GM19438 (cell line): Measurements from ENCODE around the gene LRRC2.
"Not testable (repeated sequence)": the region's sequence is repeated elsewhere in the genome, so short reads cannot be mapped to it uniquely, and the experiment has no call there.

ENCODE experiments used
- ATAC-seq: cut with Tn5 transposase; IDR thresholded peaks from one replicate; pipeline ENCODE4 v1.9.1; 2021; ENCODE audit warnings: low read depth; ENCODE audit not compliant: unreplicated experiment

The LRRC2 gene

DNA sequence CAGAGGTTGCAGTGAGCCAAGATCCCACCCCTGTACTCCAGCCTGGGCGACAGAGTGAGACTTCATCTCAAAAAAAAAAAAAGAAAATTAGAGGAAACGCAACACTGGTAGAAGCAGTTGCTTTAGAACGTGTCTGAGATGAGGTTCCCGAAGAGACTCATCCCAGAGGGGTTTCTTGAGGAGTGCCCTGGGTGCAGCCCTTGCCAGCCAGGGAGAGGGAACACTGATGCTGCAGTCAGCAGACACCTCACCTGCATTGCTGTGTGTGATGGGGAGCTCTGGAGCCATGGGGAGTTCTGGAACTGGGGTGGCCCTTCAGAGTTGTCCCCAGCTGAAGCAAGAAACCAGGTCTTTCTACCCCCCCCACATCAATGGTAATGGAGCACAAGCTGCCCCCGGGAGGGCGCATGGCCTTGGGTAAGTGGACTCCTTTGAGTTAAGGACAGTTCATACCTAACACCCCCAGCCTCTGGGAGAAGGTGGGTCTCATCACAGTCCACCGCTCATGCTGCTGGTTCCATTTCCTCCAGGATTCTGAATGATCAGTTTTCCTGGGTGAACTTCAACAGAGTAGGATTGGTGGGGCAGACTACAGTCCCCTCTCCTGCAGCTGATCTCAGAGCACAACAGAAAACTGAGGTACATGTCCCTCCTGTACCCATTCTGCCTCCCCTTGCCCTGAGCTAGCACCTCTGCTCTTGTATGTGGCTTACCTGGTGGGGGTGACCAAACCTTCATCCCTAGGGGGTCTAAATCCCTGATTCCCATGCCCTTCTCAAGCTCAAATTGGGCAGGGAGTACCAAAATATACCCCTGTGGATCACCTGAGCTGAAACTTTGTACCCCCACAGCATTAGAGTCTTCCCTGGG, 18.7 kb upstream of the LRRC2 start:
- ATAC-seq, result no peak

DNA sequence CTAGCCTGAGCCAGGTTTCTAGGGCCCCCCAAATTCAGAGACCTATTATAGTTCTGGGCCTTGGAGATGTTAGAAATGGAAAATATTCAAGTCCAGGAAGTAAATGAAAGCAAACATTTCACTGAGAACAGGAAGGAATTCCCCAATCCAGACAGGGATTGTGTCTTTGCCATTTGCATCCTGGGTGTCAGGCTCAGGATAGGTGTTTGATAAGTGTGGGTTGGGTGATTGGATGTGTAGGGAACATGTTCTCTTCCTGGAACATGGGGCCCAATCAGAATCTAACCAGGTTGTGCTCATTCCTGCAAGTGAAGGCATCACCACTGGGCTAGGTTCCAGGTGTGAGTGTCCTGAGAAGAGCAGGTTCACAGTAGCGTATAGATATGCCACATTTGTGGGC, 14.6 kb upstream of the LRRC2 start:
- no peak for ATAC-seq

DNA sequence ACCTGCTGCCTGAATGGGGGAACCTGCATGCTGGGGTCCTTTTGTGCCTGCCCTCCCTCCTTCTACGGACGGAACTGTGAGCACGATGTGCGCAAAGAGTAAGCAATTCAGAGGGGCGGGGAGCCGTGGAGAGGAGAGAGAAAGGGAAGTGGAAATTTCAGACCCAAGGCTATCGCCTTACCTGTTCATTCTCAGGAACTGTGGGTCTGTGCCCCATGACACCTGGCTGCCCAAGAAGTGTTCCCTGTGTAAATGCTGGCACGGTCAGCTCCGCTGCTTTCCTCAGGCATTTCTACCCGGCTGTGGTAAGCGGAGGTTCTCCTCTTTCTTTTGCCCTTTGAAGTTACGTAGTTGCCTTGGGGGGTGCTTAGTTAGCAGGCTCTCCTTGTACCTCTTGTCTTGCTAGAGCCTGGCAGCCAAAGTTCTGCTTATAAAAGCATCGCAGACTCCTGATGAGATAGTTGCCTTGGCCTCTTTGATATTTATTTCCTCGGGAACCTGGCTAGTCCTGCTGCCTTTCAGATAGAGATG, 13.7 kb upstream of the LRRC2 start:
- no peak for ATAC-seq

DNA sequence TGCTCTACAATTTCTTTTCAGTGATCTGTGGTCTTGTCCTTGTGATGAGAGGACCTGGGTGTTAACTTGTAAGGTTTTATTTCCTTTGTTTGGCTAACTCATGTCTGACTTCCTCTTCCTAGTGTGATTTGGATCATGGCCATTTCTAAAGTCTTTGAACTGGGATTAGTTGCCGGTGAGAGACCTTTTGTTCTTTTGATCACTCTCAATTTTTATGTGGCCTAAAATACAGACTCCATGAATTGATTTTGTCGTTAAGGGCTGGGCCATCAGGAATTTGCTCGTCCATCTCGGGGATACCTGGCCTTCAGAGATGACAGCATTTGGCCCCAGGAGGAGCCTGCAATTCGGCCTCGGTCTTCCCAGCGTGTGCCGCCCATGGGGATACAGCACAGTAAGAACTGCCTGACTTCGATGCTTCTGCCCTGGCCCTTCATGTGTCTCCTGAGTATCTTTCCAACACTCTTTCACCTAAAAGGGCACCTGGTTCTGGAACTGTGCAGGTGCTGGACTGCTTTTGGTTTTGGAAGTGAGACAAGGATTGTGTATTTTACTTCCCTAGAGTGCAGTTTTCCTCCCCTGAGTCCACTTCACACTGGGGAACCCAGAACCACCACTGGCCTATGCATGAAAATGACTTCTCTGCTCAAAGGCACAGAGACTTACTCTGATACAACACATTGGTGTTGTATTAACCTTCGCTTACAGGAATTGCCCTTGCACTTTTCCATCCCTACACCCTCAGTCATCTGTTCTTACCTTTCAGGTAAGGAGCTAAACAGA, 13.1 kb upstream of the LRRC2 start:
- ATAC-seq, result no peak

DNA sequence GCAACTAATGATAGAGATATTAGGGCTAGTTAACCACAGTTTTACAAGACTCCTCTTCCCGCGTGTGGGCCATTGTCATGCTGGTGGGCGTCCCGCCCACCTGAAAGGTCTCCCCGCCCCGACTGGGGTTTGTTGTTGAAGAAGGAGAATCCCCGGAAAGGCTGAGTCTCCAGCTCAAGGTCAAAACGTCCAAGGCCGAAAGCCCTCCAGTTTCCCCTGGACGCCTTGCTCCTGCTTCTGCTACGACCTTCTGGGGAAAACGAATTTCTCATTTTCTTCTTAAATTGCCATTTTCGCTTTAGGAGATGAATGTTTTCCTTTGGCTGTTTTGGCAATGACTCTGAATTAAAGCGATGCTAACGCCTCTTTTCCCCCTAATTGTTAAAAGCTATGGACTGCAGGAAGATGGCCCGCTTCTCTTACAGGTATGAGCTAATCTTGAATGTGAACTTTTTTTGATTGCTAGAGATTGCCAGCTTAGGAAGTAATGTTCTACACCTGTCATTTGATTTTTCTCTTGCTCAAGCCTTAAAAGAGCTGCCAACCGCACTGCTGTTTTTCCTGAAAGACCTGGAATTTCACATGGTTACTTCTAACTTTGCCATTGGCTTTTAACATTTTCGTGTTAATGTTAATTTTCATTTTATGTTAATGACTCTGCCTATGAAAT, 11.6 kb upstream of the LRRC2 start:
- ATAC-seq, result not testable (repeated sequence)

DNA sequence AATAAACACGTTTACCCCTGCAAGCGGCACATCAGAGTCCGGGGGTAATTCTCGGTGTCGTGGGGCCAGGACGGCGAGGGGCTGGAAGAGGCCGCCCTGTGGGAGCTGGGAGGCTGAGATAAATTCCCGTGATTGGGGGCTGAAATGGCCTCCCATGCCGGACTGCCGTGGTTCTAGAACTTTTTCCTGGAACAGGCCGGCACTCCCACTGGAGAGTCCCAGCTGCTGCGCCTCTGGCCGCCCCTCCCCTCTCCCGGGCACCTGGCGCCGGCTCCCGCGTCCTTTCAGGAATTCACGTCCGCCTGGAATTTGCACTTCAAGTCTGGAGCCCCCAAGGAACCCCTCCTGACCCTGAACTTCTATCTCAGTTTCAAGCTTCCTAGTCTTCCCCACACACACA, 10.8 kb upstream of the LRRC2 start:
- no peak for ATAC-seq

DNA sequence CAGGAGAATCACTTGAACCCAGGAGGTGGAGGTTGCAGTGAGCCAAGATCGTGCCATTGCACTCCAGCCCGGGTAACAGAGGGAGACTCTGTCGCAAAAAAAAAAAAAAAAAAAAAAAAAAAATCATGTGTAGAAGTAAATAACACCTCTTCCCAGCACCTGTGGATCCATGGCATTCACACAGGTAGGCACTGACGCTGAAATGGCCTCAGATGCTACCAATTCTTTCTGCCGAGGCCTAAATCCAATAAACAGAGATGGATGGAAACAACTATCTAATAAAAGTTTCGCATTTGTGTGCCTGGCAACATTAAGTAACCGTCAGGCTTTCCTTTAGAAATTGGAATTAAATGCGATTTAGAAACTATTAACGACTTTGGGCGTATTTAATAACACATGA, 10.3 kb upstream of the LRRC2 start:
- no peak for ATAC-seq

DNA sequence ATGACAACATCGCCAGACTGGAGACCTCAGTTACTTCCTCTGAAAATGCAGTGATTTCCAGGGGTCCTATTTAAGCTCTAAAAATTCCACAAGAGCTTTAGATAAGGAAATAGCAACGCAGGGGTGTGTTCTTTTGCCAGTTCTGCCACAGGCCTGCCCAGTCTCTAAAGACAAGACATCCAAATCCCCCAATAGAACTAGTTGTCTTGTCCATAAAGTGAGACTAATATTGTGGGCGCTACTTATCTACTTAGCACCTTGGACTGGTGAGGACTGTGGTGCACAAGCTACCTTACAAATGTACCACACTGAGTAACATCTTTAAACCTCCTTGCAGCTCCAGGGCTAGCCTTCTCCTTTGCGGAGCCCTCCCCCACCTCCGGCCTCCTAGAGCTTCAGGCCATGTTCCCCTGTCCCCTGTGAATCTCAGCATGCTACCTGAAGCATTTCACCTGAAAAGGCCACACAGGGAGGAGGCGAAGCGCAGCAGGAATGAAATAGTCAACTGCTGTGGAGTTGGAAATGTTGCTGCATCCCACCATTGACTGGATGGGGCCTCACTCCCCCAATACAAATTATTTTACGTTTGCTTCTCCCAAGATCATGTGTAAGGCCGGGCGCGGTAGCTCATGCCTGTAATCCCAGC, 9.6 kb upstream of the LRRC2 start:
- no peak for ATAC-seq

DNA sequence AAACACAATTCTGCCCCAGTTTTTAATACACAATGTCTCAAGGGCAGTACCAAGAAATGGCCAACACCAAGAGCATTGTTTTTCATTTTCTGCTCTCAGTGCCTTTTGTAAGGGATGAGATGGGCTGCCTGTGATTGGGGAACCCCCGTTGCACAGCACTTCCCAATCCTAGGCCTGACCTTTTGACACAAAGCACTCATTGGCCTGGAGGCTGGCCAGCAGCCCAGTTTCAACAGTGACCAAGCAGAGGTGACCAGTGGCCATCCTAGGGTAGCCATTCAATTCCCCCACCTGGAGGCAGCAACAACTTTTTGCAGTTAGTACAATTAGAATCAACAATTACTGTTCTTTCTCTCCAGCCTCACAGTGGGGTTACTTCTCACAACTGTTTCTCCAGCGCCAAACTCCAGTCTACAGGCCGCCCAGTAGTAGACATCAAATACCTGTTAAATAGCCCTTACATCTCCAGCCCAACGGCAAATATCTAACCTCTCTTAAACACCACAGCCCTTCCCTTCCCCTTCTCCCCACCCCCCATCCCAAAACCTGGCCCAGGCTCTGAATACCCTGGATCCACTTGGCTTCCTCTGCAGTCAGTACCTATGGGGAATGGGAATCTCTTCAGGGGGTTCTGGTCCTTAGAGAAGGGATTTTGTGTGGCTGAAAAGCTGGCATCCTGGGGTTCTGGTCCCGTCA, 8.9 kb upstream of the LRRC2 start:
- ATAC-seq, result no peak

DNA sequence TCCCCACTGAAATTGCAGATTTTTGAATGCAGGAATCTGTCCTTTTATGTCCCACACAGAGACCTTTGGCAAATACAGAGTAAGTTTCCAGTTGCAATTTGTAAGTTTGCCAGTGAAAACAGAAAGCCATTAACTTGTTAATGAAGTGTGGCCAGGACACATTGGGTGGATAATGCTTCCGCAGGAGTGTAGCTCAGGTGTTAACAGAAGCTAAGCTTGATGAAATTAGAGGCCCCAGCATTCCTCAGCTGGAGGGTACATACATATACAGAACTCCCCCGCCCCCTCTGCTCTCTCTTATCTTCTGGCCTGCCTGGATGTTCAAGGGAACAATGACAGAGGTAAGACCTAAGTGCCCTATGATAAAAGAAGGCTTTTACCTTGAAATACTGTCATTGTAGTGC, 8.1 kb upstream of the LRRC2 start:
- no peak for ATAC-seq

DNA sequence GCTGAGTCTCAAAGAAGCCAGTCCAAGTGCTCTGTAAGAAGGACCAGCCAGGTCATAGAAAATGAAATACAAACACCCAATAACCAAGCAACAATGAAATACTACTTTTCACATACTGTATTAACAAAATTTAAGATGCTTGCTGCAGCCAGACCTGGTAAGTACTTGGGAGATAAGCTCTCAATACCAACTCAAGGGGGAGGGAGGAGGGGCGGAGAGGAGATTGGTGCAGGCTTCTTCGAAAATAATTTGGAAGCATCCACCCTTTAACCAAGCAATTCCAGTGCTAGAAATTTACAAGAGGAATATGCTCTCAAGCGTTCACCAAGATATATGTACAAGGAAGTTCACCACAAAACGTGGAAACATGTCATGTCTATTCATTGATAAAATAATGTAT, 7.6 kb upstream of the LRRC2 start:
- no peak for ATAC-seq

DNA sequence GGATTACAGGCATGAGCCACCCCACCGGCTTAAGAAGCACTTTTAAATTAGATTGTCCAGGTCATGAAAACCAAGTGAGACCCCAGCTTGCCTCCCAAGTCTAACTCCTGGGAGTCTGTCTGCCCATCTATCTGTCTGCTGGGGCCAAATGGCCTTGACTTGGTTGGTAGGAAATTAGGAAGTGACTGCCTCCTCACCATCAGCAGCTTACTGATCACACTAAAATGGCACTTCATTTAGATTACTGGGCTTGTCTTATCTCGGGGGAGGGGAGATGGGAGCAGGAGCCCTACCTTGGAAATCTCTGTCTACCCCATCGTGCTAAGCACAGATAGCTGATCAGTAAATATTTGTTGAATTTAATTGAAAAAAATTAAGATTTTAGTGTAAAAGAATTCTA, 5.6 kb upstream of the LRRC2 start:
- ATAC-seq, result no peak

DNA sequence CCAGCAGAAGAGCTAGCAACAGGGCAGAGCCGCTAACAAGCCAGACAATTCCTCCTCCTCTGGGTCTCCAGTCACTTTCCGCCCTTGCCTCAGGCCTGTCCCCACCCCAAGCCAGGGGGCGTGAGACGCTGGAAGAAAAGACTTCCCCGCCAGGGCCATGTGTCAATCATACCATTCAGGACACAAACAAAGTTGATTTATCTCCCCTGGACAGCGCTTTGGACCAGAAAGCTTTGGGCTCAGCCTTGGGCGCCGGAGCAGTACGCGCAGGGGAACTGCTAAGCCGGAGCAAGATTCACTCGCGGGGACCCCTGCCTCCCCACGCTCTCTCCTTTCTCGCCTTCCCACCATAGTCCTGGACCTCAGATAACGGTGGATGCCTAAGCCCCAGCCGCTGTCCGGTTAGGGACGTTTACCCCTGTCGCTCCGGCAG, 479 bp downstream of the LRRC2 start:
- ATAC-seq, result no peak

DNA sequence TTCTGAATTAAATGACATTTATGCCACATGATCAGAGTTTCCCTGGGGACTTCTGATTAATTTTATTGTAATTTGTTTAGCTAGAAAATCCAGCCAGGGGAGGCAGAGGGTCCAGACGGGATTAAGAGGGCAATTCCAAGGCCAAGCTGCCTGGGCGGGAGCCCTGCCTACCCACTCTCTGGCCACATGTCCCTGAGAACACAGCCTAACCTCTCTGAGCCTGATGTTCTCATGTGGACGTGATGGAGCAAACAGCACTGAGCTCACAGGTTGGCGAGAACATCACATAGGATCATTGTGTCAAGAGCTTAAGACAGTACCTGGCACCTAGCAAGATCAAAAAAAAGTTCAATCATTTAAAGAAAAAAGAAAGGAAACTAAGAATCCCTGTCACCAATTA, 1.0 kb downstream of the LRRC2 start:
- ATAC-seq, result no peak

DNA sequence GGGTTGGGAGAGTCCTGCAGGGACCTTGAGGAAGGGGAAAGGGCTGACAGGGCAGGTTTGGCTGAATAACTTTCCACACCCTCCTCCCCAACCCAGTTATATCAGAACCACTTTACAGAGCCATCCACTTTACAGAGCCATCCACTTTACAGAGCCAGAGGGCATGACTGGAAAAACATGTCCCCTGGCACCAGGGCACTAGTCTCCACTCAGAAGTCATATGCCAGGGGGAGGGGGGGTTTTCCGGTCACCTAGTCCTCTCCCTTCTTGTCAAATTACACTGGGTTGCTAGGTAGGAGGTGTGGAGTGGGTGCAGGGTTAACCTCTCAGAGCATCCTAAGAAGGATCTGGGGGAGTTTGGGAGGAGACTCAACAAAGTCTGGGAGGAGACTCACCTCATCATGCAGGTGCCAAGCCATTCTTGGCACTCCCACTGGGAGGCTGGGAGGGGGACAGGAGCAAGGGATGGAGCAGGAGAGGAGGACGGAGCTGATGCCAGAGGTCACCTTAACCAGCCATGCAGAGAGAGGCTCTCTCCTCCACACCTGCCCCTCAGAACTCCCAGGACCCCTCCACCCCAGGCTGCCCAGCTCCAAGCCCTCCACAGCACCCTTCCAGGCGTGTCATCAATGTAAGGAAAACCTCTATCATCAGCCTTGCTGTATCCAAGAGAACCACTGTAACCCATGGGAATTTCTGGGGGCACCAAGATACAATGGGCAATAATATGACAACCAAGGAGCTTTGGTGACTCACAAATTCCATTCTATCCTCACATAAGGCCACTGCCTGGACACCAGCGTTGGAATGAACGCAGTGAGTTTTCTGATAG, 1.7 kb downstream of the LRRC2 start:
- ATAC-seq, result no peak

DNA sequence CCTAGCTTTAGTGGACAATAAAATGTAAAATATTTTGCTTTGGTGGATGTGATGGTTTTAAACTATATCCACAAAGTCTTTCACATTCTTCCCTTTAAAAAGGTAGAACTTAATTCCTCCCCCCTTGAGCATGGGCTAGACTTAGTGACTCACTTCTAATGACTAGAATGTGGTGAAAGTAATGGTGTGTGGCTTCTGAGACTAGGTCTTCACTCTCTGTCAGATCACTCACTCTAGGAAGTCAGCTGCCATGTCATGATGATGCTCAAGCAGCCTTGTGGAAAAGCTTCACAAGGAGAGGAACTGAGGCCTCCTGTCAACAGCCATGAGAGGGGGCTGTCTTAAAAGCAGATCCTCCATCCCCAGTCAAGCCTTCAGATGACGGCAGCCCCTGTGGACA, 4.2 kb downstream of the LRRC2 start:
- no peak for ATAC-seq

DNA sequence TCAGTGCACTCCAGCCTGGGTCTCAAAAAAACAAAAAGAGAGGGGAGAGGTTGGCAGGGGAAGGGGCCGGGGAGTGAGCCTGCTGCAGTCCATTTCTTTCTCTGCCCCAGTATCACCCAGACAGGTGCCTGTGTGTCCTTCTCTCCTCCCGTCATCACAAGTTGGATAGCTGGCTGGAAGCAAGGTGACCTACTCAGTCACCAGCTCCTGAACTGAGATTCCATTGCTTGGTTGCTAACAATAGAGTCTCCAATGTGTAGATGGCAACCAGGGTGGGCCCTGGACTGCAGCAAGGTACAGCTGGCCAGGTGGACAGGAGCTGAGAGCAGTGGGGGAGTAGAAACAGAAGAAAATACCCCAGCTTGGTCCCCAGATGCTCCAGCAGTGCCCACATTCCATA, 4.6 kb downstream of the LRRC2 start:
- no peak for ATAC-seq

DNA sequence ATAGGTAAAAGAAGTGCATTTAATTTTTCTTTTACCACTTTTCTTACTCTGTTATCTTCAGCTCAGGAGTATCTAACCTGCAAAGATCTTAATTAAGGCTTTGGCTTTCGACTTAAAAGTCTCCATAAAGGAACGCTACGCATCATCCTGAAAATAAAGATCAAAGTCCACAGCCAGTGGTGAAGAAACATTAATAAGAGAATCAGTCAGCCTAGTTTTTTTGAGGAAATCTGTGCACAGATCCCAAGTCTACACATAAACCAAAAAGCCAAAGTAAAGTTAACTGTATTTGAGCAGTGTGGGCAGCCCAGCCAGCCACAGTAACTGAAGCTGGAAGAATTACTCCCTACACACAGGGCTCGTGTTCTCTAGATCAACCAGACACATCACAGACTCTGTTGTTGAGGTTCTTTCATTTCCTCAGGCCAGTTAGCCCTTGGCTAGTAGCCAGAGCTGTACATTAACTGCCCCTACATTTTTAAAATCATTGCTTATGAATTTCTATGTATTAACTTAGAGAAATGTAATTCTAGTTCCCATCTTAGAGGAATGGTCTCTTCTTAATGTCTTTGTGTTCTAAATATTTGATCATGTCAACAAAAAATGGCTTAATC, 6.9 kb downstream of the LRRC2 start:
- no peak for ATAC-seq
